Upper lobe of left lung (tissue), 4 donors: Measurements from ENCODE around the gene TAS2R19.

ENCODE experiments used
- CTCF ChIP-seq, 6 experiments: fragments of 450-650 bp in 4 of 6; fragments of 200-600 bp in 2 of 6; sonication (generic) in 2 of 6; IDR thresholded peaks; one replicate each; pipeline ENCODE4 v1.5.1; 2016 to 2019; ENCODE audit warnings: antibody characterized with exemption in 6 of 6
- POLR2A ChIP-seq, 4 donors: fragments of 450-650 bp; IDR thresholded peaks; one replicate each; pipeline ENCODE4 v1.5.1; 2016 to 2017; ENCODE audit warnings: antibody characterized with exemption in 4 of 4, mild to moderate bottlenecking in 2 of 4

- TF ChIP-seq CTCF (IDR thresholded peaks at IDR 0.05) (no peak), POLR2A (IDR thresholded peaks at IDR 0.05) (no peak)
Observed at GRCh38 chr12:11016937-11017336, 5.5 kb downstream of the TAS2R19 start.
